Activated T-helper 1 cell treated with anti-CD3 and anti-CD28 coated beads, Interleukin-12 subunit alpha, Interleukin-12 subunit beta, Interleukin-2, Interleukin-4 antibody, amounts not matched to agents 30 ng/mL and 10 ng/mL and 1 ng/mL, durations not matched to agents 14 hours and 24 hours and 36 hours (primary cell): ENCODE results near the gene VIPR2. TPM values are rescaled to one million over a fixed set of nuclear protein-coding genes. Genes with fewer than 3 reads are reported as not detected.
"Not testable (repeated sequence)": the region's sequence is repeated elsewhere in the genome, so short reads cannot be mapped to it uniquely, and the experiment has no call there.

Experiments
- DNase-seq: peaks from one replicate; pipeline ENCODE4 v3.0.0; 2021; ENCODE audit warnings: low spot score
- H3K27ac Mint-ChIP-seq: one replicate; pipeline ENCODE4 v1.8.0; 2021; ENCODE audit warnings: mild to moderate bottlenecking, mixed read lengths
- H3K27me3 Mint-ChIP-seq: one replicate; pipeline ENCODE4 v1.8.0; 2022; ENCODE audit warnings: mild to moderate bottlenecking, moderate library complexity, mixed read lengths; ENCODE audit not compliant: insufficient read depth
- H3K36me3 Mint-ChIP-seq: one replicate; pipeline ENCODE4 v1.8.0; 2021; ENCODE audit warnings: low read depth, mixed read lengths
- H3K4me1 Mint-ChIP-seq: one replicate; pipeline ENCODE4 v1.8.0; 2021; ENCODE audit warnings: low read depth, mixed read lengths
- H3K4me3 Mint-ChIP-seq: one replicate; pipeline ENCODE4 v1.8.0; 2021; ENCODE audit warnings: mild to moderate bottlenecking, moderate library complexity, mixed read lengths
- H3K9me3 Mint-ChIP-seq: one replicate; pipeline ENCODE4 v1.8.0; 2021; ENCODE audit warnings: mixed read lengths
- intact Hi-C: fragments of 100-400 bp; cut with micrococcal nuclease; formaldehyde crosslinking; loops from one replicate; pipeline ENCODE4 v1.15.1; 2024
- total RNA-seq: library from RNA; stranded (reverse); gene quantifications from 2 replicates; pipeline ENCODE4 v1.2.3, GENCODE V29; 2022

The VIPR2 gene
- total RNA-seq, 1 donor from 2014 or later: 0.70 TPM

GRCh38 chr7:159167139-159167538 lies 22.5 kb upstream of the VIPR2 start:
- Mint-ChIP-seq H3K27ac (no peak overlapping the region), H3K4me1 (no peaks in the 10 kb centered on the region), H3K27me3 (no peaks in the 10 kb centered on the region), H3K36me3 (no peaks in the 10 kb centered on the region), H3K9me3 (no peaks in the 10 kb centered on the region), H3K4me3 (no peak overlapping the region)
- intact Hi-C loops: no loop called here
- no peak for DNase-seq

- no peaks in the 10 kb centered on the region for H3K27me3 Mint-ChIP-seq
- no peaks in the 10 kb centered on the region for H3K4me1 Mint-ChIP-seq
- no peak overlapping the region for H3K4me3 Mint-ChIP-seq
- no peaks in the 10 kb centered on the region for H3K36me3 Mint-ChIP-seq
- no peak overlapping the region for H3K27ac Mint-ChIP-seq
- intact Hi-C loops: no loop called here
- DNase-seq: no peak
- no peaks in the 10 kb centered on the region for H3K9me3 Mint-ChIP-seq
Measured at GRCh38 chr7:159166530-159166929, 21.9 kb upstream of the VIPR2 start.

GRCh38 chr7:159165352-159165751 lies 20.7 kb upstream of the VIPR2 start:
- no peaks in the 10 kb centered on the region for H3K27me3 Mint-ChIP-seq
- H3K36me3 Mint-ChIP-seq: no peaks in the 10 kb centered on the region
- no peak for DNase-seq
- no peaks in the 10 kb centered on the region for H3K9me3 Mint-ChIP-seq
- intact Hi-C loops: no loop called here
- no peaks in the 10 kb centered on the region for H3K4me1 Mint-ChIP-seq
- H3K27ac Mint-ChIP-seq: no peak overlapping the region
- no peak overlapping the region for H3K4me3 Mint-ChIP-seq

- not testable (repeated sequence) for H3K9me3 Mint-ChIP-seq, H3K27me3 Mint-ChIP-seq, H3K36me3 Mint-ChIP-seq, H3K4me3 Mint-ChIP-seq, H3K4me1 Mint-ChIP-seq, H3K27ac Mint-ChIP-seq, DNase-seq
- intact Hi-C loops: loop anchor here (1.0 kb wide), 1 partner anchor 31 kb away; no protein-coding TSS in a partner anchor
Measured at GRCh38 chr7:159163703-159164301, 19.1 kb upstream of the VIPR2 start.

- intact Hi-C loops, H3K27me3 Mint-ChIP-seq, DNase-seq, H3K9me3 Mint-ChIP-seq, H3K27ac Mint-ChIP-seq, H3K4me1 Mint-ChIP-seq, H3K4me3 Mint-ChIP-seq, H3K36me3 Mint-ChIP-seq: not testable (repeated sequence)
Measured at GRCh38 chr7:159162050-159162626, 17.5 kb upstream of the VIPR2 start.

GRCh38 chr7:159160450-159160849 lies 15.8 kb upstream of the VIPR2 start:
- Mint-ChIP-seq H3K36me3 (no peaks in the 10 kb centered on the region), H3K27ac (no peak overlapping the region), H3K27me3 (no peaks in the 10 kb centered on the region), H3K4me1 (no peaks in the 10 kb centered on the region), H3K9me3 (no peaks in the 10 kb centered on the region), H3K4me3 (no peak overlapping the region)
- intact Hi-C loops: no loop called here
- no peak for DNase-seq

GRCh38 chr7:159159731-159160130 lies 15.1 kb upstream of the VIPR2 start:
- H3K4me1 Mint-ChIP-seq: no peaks in the 10 kb centered on the region
- H3K4me3 Mint-ChIP-seq: no peak overlapping the region
- intact Hi-C loops: no loop called here
- DNase-seq: no peak
- no peaks in the 10 kb centered on the region for H3K27me3 Mint-ChIP-seq
- no peaks in the 10 kb centered on the region for H3K9me3 Mint-ChIP-seq
- no peak overlapping the region for H3K27ac Mint-ChIP-seq
- H3K36me3 Mint-ChIP-seq: no peaks in the 10 kb centered on the region

GRCh38 chr7:159158888-159159405 lies 14.3 kb upstream of the VIPR2 start:
- no peak overlapping the region for H3K27ac Mint-ChIP-seq
- no peaks in the 10 kb centered on the region for H3K4me1 Mint-ChIP-seq
- H3K27me3 Mint-ChIP-seq: no peaks in the 10 kb centered on the region
- no peaks in the 10 kb centered on the region for H3K36me3 Mint-ChIP-seq
- DNase-seq: no peak
- no peak overlapping the region for H3K4me3 Mint-ChIP-seq
- no peaks in the 10 kb centered on the region for H3K9me3 Mint-ChIP-seq
- intact Hi-C loops: no loop called here

GRCh38 chr7:159158125-159158887 lies 13.6 kb upstream of the VIPR2 start:
- Mint-ChIP-seq H3K36me3 (no peaks in the 10 kb centered on the region), H3K9me3 (no peaks in the 10 kb centered on the region), H3K27me3 (no peaks in the 10 kb centered on the region), H3K27ac (no peak overlapping the region), H3K4me3 (no peak overlapping the region), H3K4me1 (no peaks in the 10 kb centered on the region)
- intact Hi-C loops: no loop called here
- no peak for DNase-seq

GRCh38 chr7:159157714-159158113 lies 13.0 kb upstream of the VIPR2 start:
- intact Hi-C loops: no loop called here
- Mint-ChIP-seq H3K4me1 (no peaks in the 10 kb centered on the region), H3K4me3 (no peak overlapping the region), H3K36me3 (no peaks in the 10 kb centered on the region), H3K27me3 (no peaks in the 10 kb centered on the region), H3K9me3 (no peaks in the 10 kb centered on the region), H3K27ac (no peak overlapping the region)
- no peak for DNase-seq

- no peak for DNase-seq
- Mint-ChIP-seq H3K27ac (no peak overlapping the region), H3K27me3 (no peaks in the 10 kb centered on the region), H3K4me1 (no peaks in the 10 kb centered on the region), H3K4me3 (no peak overlapping the region), H3K36me3 (no peaks in the 10 kb centered on the region), H3K9me3 (no peaks in the 10 kb centered on the region)
- intact Hi-C loops: no loop called here
Measured at GRCh38 chr7:159156436-159157245, 12.0 kb upstream of the VIPR2 start.

- Mint-ChIP-seq H3K9me3 (no peaks in the 10 kb centered on the region), H3K4me3 (no peak overlapping the region), H3K27me3 (peaks cover 2% of the 10 kb centered on the region), H3K27ac (no peak overlapping the region), H3K4me1 (no peaks in the 10 kb centered on the region), H3K36me3 (no peaks in the 10 kb centered on the region)
- intact Hi-C loops: no loop called here
- DNase-seq: no peak
Measured at GRCh38 chr7:159155410-159155809, 10.7 kb upstream of the VIPR2 start.

GRCh38 chr7:159154243-159154642 lies 9.6 kb upstream of the VIPR2 start:
- DNase-seq: no peak
- Mint-ChIP-seq H3K36me3 (no peaks in the 10 kb centered on the region), H3K4me3 (no peak overlapping the region), H3K27me3 (peaks cover 6% of the 10 kb centered on the region), H3K4me1 (no peaks in the 10 kb centered on the region), H3K27ac (no peak overlapping the region), H3K9me3 (no peaks in the 10 kb centered on the region)
- intact Hi-C loops: no loop called here
